ENCODE results near the gene BTBD19. TPM values are rescaled to one million over a fixed set of nuclear protein-coding genes. Genes with fewer than 3 reads are reported as not detected.

Gene BTBD19
- total and polyA plus RNA-seq, 2 of the 8 experiments (the other 6 are each of a cell fraction or from before 2014, with no cell fraction given), result 1.1 TPM

DNA sequence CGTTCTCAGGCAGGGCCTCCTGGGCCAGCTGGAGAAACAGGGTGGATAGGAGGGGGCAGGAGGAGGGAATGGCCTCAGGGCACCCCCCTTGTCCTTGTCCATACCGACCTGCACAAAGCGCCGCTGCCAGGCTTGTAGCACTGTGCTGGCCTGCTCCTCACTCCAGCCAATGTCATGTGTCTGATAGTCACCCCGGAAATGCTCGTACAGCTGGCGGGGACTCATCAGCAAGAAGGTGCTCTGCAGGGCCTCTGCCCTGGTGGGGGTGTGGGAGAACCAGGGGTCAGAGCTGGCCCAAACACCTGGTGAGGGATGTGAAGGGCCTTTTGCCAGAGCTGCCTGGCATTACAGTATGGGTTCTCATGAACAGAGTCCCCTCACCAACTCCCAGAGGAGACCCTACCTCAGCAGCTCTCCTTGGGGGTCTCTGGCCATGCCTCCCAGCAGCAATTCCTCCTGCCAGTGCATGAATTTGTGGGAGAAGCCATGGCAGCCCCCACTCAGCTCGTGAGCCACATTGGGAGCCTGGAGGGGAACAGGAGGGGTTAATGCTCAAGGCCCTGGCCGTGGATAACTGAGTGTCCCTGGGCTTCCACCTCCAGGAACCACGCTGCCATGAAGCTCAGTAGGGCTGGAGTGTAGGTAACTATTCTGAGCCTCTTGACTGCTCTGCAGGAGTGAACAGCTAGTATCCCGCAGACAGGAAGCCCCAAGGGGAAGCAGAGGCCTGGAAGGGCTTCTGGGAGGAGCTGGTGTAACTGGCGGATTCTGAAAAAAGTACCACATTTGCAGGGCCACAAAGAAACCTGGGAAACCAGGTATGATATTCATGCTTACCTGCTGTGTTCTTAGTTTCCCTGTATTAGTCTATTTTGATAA is 21.4 kb downstream of the BTBD19 start:
- Histone ChIP-seq H2BK20ac (ENCODE audit: low read length) (0 out of 2 replicates have a peak overlapping the region, but pooled peaks have one; percentile 32), H3K9ac (replicated peaks in 1 of 4; ENCODE audit: extremely low read depth in 1 of 4, low read depth in 3 of 4, low read length in 3 of 4) (no peak overlapping the region; a peak in 1 of 7 replicates), H3K4ac (replicated peaks; ENCODE audit: insufficient read length, low read depth, low read length) (no peak overlapping the region), H2BK120ac (replicated peaks; ENCODE audit: low read depth, low read length) (peak overlapping the region; percentile 54), H2BK5ac (ENCODE audit: low read depth, low read length) (no peak overlapping the region; the same call in 1 of the 2 replicates), H3K79me2 (ENCODE audit: control insufficient read depth in 1 of 2, insufficient read depth in 2 of 2, low read length in 2 of 2) (no peaks in the 10 kb centered on the region), H3K18ac (ENCODE audit: extremely low read depth, low read length) (no peak overlapping the region), H3K4me3 (ENCODE audit: extremely low read depth in 1 of 4, insufficient read depth in 2 of 4, low read depth in 3 of 4, low read length in 4 of 4) (no peak overlapping the region), H3K27ac (ENCODE audit: low read depth, low read length) (no peak overlapping the region), H4K20me1 (replicated peaks in 1 of 2; ENCODE audit: control insufficient read depth in 1 of 2, insufficient read depth in 2 of 2, low read length in 2 of 2) (no peaks in the 10 kb centered on the region), H4K91ac (replicated peaks; ENCODE audit: insufficient read length, low read length) (peak overlapping the region; percentile 27), H2AFZ (ENCODE audit: low read length) (no peak overlapping the region), H2BK15ac (ENCODE audit: low read length) (no peak overlapping the region), H3K56ac (replicated peaks; ENCODE audit: insufficient read length, low read depth, low read length) (no peak overlapping the region), H3K79me1 (ENCODE audit: low read depth, low read length) (no peaks in the 10 kb centered on the region), H2AK5ac (ENCODE audit: low read depth, low read length) (no peak overlapping the region), H3K4me2 (ENCODE audit: insufficient read depth in 1 of 2, low read depth in 2 of 2, low read length in 2 of 2) (no peak overlapping the region), H2BK12ac (ENCODE audit: low read depth, low read length) (no peak overlapping the region), H3K23me2 (ENCODE audit: low read depth, low read length) (no peaks in the 10 kb centered on the region), H3K14ac (ENCODE audit: insufficient read length) (no peak overlapping the region), H4K8ac (ENCODE audit: extremely low read depth, insufficient read depth, low read length) (no peak overlapping the region), H3K9me3 (ENCODE audit: insufficient read depth in 2 of 2, low read depth in 1 of 2, low read length in 1 of 2) (no peaks in the 10 kb centered on the region), H4K5ac (ENCODE audit: insufficient read length, low read depth, low read length) (no peak overlapping the region), H3K4me1 (replicated peaks in 1 of 4; ENCODE audit: control insufficient read depth in 3 of 4, insufficient read depth in 4 of 4, low read length in 3 of 4) (peaks cover 0 to 12% (median 4%) of the 10 kb centered on the region in 4 experiments; a peak in 6 of 7 replicates), H3K23ac (ENCODE audit: insufficient read length) (no peak overlapping the region), H3K27me3 (replicated peaks in 1 of 4; ENCODE audit: control insufficient read depth in 3 of 4, extremely low read depth in 1 of 4, insufficient read depth in 3 of 4, low read length in 3 of 4) (no peaks in the 10 kb centered on the region), H3K36me3 (ENCODE audit: control insufficient read depth in 2 of 4, insufficient read depth in 4 of 4, low read length in 3 of 4) (no peaks in the 10 kb centered on the region)
- CTCF ChIA-PET (ENCODE audit: partially characterized antibody), result interaction anchor here (0.5 to 5.9 kb wide), 16 partner anchors 8 to 1714 kb away, joined by 3 to 36 read pairs (median 4); partner anchors contain the start of genes BEST4, HECTD3, PTCH2 and UROD
- WGBS, 2 experiments (ENCODE audit: extremely low coverage in 1 of 2, insufficient coverage in 1 of 2, insufficient read length in 1 of 2, insufficient replicate concordance in 2 of 2, low coverage in 1 of 2, low lambda C conversion rate in 2 of 2, missing lambda C conversion rate in 1 of 2), result 89% methylated on average over 12 of the region's 12 CpGs; no CpG with 5 or more reads in 1 of the 2 experiments
- POLR2A ChIA-PET (ENCODE audit: partially characterized antibody), result interaction anchor here (0.5 to 7.7 kb wide), 12 partner anchors 10 to 754 kb away, joined by 3 to 128 read pairs (median 5); partner anchors contain the start of genes BTBD19, HECTD3, NASP and PLK3
- FAIRE-seq (no peak), DNase-seq (ENCODE audit: low read depth in 1 of 2, low spot score in 2 of 2) (no peak)
- no peak for TF ChIP-seq BRCA1 (IDR thresholded peaks at IDR 0.05; ENCODE audit: low read depth, low read length)
- TF ChIP-seq TAF1 (IDR thresholded peaks at IDR 0.05; ENCODE audit: low read depth, low read length), result no peak
- TF ChIP-seq SRF (IDR thresholded peaks at IDR 0.05; ENCODE audit: low read depth, low read length), result no peak
- TF ChIP-seq POLR2A (IDR thresholded peaks at IDR 0.05; ENCODE audit: control extremely low read depth in 1 of 2, low read depth in 2 of 2, low read length in 2 of 2), result no peak
- no peak for TF ChIP-seq KDM1A (IDR thresholded peaks at IDR 0.05; ENCODE audit: borderline replicate concordance, low read length)
- TF ChIP-seq CHD2 (IDR thresholded peaks at IDR 0.05; ENCODE audit: low read length), result no peak
- TF ChIP-seq FOSL1 (IDR thresholded peaks at IDR 0.05; ENCODE audit: insufficient read depth, low read depth, low read length), result no peak

Measured in H1 (cell line).